Liver (tissue), 9 donors: ENCODE data around the gene FIG4. TPM values are rescaled to one million over a fixed set of nuclear protein-coding genes. Genes with fewer than 3 reads are reported as not detected.

Source experiments
- DNase-seq: peaks from one replicate; pipeline ENCODE4 v3.0.0-alpha.2; 2017; ENCODE audit warnings: low spot score
- H3K27ac ChIP-seq, 2 donors: one replicate each; pipeline ENCODE4 v1.7.0; 2013; ENCODE audit warnings: inconsistent platforms in 2 of 2, low read length in 2 of 2, control low read depth in 1 of 2, low read depth in 1 of 2, mild to moderate bottlenecking in 1 of 2
- H3K27me3 ChIP-seq, 4 donors: one replicate each; pipeline versions ENCODE4 v1.6.1 to v1.7.0; 2013; ENCODE audit warnings: low read length in 3 of 4, inconsistent platforms in 1 of 4, mild to moderate bottlenecking in 1 of 4, moderate library complexity in 1 of 4; ENCODE audit not compliant: control insufficient read depth in 4 of 4, insufficient read depth in 4 of 4
- H3K36me3 ChIP-seq, 4 donors: one replicate each; pipeline versions ENCODE4 v1.6.1 to v1.7.0; 2013; ENCODE audit warnings: low read length in 3 of 4, mild to moderate bottlenecking in 3 of 4, low read depth in 1 of 4, moderate library complexity in 1 of 4; ENCODE audit not compliant: control insufficient read depth in 4 of 4, insufficient read depth in 3 of 4
- H3K4me1 ChIP-seq, 4 donors: one replicate each; pipeline versions ENCODE4 v1.6.1 to v1.7.0; 2013; ENCODE audit warnings: low read length in 3 of 4, mild to moderate bottlenecking in 3 of 4, moderate library complexity in 1 of 4; ENCODE audit not compliant: control insufficient read depth in 4 of 4, insufficient read depth in 4 of 4
- H3K4me3 ChIP-seq, 3 donors: one replicate each; pipeline versions ENCODE4 v1.6.1 to v1.7.0; 2013; ENCODE audit warnings: low read length in 3 of 3, control low read depth in 1 of 3, low read depth in 1 of 3, mild to moderate bottlenecking in 1 of 3
- H3K9ac ChIP-seq, 2 donors: one replicate each; pipeline ENCODE4 v1.7.0; 2013; ENCODE audit warnings: low read length in 2 of 2, mild to moderate bottlenecking in 2 of 2, moderate library complexity in 2 of 2, control low read depth in 1 of 2, low read depth in 1 of 2
- H3K9me3 ChIP-seq, 4 donors: one replicate each; pipeline versions ENCODE4 v1.6.1 to v1.7.0; 2013; ENCODE audit warnings: low read length in 3 of 4; ENCODE audit not compliant: control insufficient read depth in 4 of 4
- EGR1 ChIP-seq, 2 donors: IDR thresholded peaks; 2 replicates each; pipeline ENCODE4 v1.6.1; 2016 to 2018; ENCODE audit warnings: antibody characterized with exemption in 2 of 2, low read depth in 2 of 2
- FOXA1 ChIP-seq: IDR thresholded peaks from 2 replicates; pipeline ENCODE4 v1.6.1; 2016; ENCODE audit warnings: antibody characterized with exemption
- FOXA2 ChIP-seq: IDR thresholded peaks from 2 replicates; pipeline ENCODE4 v1.6.1; 2016; ENCODE audit warnings: antibody characterized with exemption
- HNF4G ChIP-seq: IDR thresholded peaks from 2 replicates; pipeline ENCODE4 v1.6.1; 2016; ENCODE audit warnings: antibody characterized with exemption
- JUND ChIP-seq, 2 donors: IDR thresholded peaks; 2 replicates each; pipeline ENCODE4 v1.6.1; 2016; ENCODE audit warnings: antibody characterized with exemption in 2 of 2
- RAD21 ChIP-seq, 2 donors: IDR thresholded peaks; 2 replicates each; pipeline ENCODE4 v1.6.1; 2016; ENCODE audit warnings: antibody characterized with exemption in 2 of 2, mild to moderate bottlenecking in 2 of 2
- REST ChIP-seq: IDR thresholded peaks from 2 replicates; pipeline ENCODE4 v1.6.1; 2016; ENCODE audit warnings: antibody characterized with exemption, mild to moderate bottlenecking
- SP1 ChIP-seq: IDR thresholded peaks from 2 replicates; pipeline ENCODE4 v1.6.1; 2018; ENCODE audit warnings: antibody characterized with exemption, mild to moderate bottlenecking
- TAF1 ChIP-seq: conservative IDR thresholded peaks from 2 replicates; pipeline ENCODE4 v1.6.1; 2016; ENCODE audit warnings: antibody characterized with exemption, mild to moderate bottlenecking
- YY1 ChIP-seq: IDR thresholded peaks from 2 replicates; pipeline ENCODE4 v1.6.1; 2016; ENCODE audit warnings: antibody characterized with exemption, mild to moderate bottlenecking
- WGBS: extraction: QIAGEN DNeasy Blood & Tissue Kit; methylation state at CpG from one replicate; pipeline ENCODE4 v1.1.7; 2013; 5-methylcytosine and 5-hydroxymethylcytosine counted together
- polyA plus RNA-seq, 2 donors: library from polyadenylated mRNA; stranded (reverse) in 1 of 2; unstranded in 1 of 2; fragments of 200-250 nt in 1 of 2; fragments of >200 nt in 1 of 2; fragmentation: Nextera tagmentation in 1 of 2; extraction: Ambion mirVana in 1 of 2; gene quantifications; one replicate each; pipeline versions ENCODE4 v1.2.1 to v1.2.3, GENCODE V29; 2013 to 2015
- total RNA-seq, 2 donors: library from RNA; depleted of rRNA; stranded (reverse); fragments of >200 nt; gene quantifications; one replicate each; pipeline ENCODE4 v1.2.3, GENCODE V29; 2014
- TF ChIP-seq, protein P1 (sequence below): IDR thresholded peaks from 2 replicates; pipeline ENCODE4 v1.6.1; 2016; ENCODE audit warnings: antibody characterized with exemption
- TF ChIP-seq, protein P2 (sequence below): IDR thresholded peaks from 2 replicates; pipeline ENCODE4 v1.6.1; 2016; ENCODE audit warnings: antibody characterized with exemption
- TF ChIP-seq, protein P3 (sequence below): IDR thresholded peaks from 2 replicates; pipeline ENCODE4 v1.6.1; 2016; ENCODE audit warnings: antibody characterized with exemption
- donor health status: healthy.
- donor health status: healthy.
- donor health status: healthy.
- donor health status: healthy.
- donor health status: healthy.

Gene FIG4
- total and polyA plus RNA-seq, 4 donors = 3.4 to 8.7 (median 4.6) TPM

- TF ChIP-seq, protein P1, sequence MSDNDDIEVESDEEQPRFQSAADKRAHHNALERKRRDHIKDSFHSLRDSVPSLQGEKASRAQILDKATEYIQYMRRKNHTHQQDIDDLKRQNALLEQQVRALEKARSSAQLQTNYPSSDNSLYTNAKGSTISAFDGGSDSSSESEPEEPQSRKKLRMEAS = no peak
- Histone ChIP-seq H3K36me3 (peaks cover 0 to 5% (median 0%) of the 10 kb centered on the region in 4 donors), H3K4me1 (no peaks in the 10 kb centered on the region), H3K27me3 (no peaks in the 10 kb centered on the region), H3K9me3 (no peaks in the 10 kb centered on the region), H3K9ac (no peak overlapping the region), H3K4me3 (no peak overlapping the region), H3K27ac (no peak overlapping the region)
- 77% methylated on average over 1 of the region's 1 CpG for WGBS
- DNase-seq = no peak
These were observed 102.7 kb downstream of the FIG4 start for GRCh38 chr6:109793792-109794191.

GRCh38 chr6:109794201-109794923, 103.3 kb downstream of the FIG4 start:
- TF ChIP-seq RAD21 (IDR thresholded peaks at IDR 0.05) (no peak), FOXA1 (no peak), YY1 (no peak), JUND (IDR thresholded peaks at IDR 0.05) (no peak), SP1 (no peak), HNF4G (no peak), TAF1 (no peak)
- WGBS = 89% methylated on average over 6 of the region's 6 CpGs
- Histone ChIP-seq H3K4me1 (no peaks in the 10 kb centered on the region), H3K27ac (no peak overlapping the region), H3K9ac (no peak overlapping the region), H3K36me3 (peaks cover 0 to 4% (median 0%) of the 10 kb centered on the region in 4 donors), H3K4me3 (no peak overlapping the region), H3K9me3 (no peaks in the 10 kb centered on the region), H3K27me3 (no peaks in the 10 kb centered on the region)
- no peak for DNase-seq

DNA sequence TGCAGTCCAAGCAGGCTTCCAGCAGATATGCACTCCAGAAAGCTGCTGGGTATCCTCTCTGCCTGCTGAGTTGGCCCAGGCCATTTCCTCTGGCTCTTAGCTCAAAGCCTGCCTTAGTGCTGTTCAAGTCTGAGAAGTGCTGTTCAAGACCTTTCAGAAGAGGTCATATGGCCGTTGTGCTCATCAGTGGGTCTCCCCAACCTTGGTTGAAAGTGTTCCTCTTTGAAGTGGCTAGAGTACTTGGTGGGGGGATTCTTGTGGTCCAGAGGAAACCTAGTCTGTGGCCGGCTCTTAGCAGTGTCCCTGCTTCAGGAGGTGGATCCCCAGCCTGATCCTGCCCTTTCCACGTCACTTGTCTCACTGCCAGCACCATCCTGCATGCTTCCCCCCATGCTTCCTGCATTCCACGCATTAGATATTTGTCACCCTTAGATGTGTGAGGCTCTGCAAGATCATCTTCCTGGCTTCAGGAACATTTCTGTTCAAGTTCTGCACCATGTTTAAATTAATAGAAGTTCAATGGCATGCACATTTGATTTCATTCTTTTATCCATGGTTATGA, 105.0 kb downstream of the FIG4 start:
- no peak overlapping the region for H3K9ac ChIP-seq
- no peaks in the 10 kb centered on the region for H3K27me3 ChIP-seq
- DNase-seq = no peak
- no peak overlapping the region for H3K4me3 ChIP-seq
- TF ChIP-seq JUND (IDR thresholded peaks at IDR 0.05) = no peak
- TF ChIP-seq, protein P2, sequence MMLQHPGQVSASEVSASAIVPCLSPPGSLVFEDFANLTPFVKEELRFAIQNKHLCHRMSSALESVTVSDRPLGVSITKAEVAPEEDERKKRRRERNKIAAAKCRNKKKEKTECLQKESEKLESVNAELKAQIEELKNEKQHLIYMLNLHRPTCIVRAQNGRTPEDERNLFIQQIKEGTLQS = no peak
- no peak for TF ChIP-seq FOXA1
- TF ChIP-seq REST = no peak
- TF ChIP-seq, protein P3, sequence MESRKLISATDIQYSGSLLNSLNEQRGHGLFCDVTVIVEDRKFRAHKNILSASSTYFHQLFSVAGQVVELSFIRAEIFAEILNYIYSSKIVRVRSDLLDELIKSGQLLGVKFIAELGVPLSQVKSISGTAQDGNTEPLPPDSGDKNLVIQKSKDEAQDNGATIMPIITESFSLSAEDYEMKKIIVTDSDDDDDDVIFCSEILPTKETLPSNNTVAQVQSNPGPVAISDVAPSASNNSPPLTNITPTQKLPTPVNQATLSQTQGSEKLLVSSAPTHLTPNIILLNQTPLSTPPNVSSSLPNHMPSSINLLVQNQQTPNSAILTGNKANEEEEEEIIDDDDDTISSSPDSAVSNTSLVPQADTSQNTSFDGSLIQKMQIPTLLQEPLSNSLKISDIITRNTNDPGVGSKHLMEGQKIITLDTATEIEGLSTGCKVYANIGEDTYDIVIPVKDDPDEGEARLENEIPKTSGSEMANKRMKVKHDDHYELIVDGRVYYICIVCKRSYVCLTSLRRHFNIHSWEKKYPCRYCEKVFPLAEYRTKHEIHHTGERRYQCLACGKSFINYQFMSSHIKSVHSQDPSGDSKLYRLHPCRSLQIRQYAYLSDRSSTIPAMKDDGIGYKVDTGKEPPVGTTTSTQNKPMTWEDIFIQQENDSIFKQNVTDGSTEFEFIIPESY = no peak
- TF ChIP-seq FOXA2 = no peak
- TF ChIP-seq EGR1 (IDR thresholded peaks at IDR 0.05; ENCODE audit: low read depth in 2 of 2) = no peak
- TF ChIP-seq, protein P1 = no peak
- H3K9me3 ChIP-seq = no peaks in the 10 kb centered on the region
- H3K36me3 ChIP-seq = peaks cover 0 to 4% (median 3%) of the 10 kb centered on the region in 4 donors
- no peak overlapping the region for H3K27ac ChIP-seq
- 81% methylated on average over 4 of the region's 4 CpGs for WGBS
- no peaks in the 10 kb centered on the region for H3K4me1 ChIP-seq
